NCI-H2081 treated with DMSO at 0.1 percent for 48 hours (cell line): ENCODE data around the gene KCNAB1.

ENCODE experiments used
- DNase-seq: peaks from one replicate; lab custom pipeline; 2025; lab: John Stamatoyannopoulos, UW

The KCNAB1 gene

GRCh38 chr3:156492801-156493261 lies 372.5 kb downstream of the KCNAB1 start:
- no peak for DNase-seq

- DNase-seq: no peak
Observed at GRCh38 chr3:156493887-156494286, 373.5 kb downstream of the KCNAB1 start.

GRCh38 chr3:156495816-156496215 lies 375.4 kb downstream of the KCNAB1 start:
- no peak for DNase-seq

- no peak for DNase-seq
Observed at GRCh38 chr3:156497326-156497725, 376.9 kb downstream of the KCNAB1 start.

GRCh38 chr3:156498307-156498706 lies 377.9 kb downstream of the KCNAB1 start:
- no peak for DNase-seq

GRCh38 chr3:156507285-156507684 lies 386.9 kb downstream of the KCNAB1 start:
- DNase-seq: no peak

GRCh38 chr3:156509189-156510174 lies 389.1 kb downstream of the KCNAB1 start:
- peak; percentile 33 for DNase-seq

GRCh38 chr3:156511987-156512677 lies 391.8 kb downstream of the KCNAB1 start:
- no peak for DNase-seq

GRCh38 chr3:156513619-156514018 lies 393.2 kb downstream of the KCNAB1 start:
- DNase-seq: no peak

- DNase-seq: no peak
Observed at GRCh38 chr3:156516284-156516683, 395.9 kb downstream of the KCNAB1 start.

GRCh38 chr3:156516961-156517360 lies 396.6 kb downstream of the KCNAB1 start:
- DNase-seq: no peak

- no peak for DNase-seq
Observed at GRCh38 chr3:156518726-156519125, 398.3 kb downstream of the KCNAB1 start.

- DNase-seq: no peak
Observed at GRCh38 chr3:156519758-156520162, 399.4 kb downstream of the KCNAB1 start.

GRCh38 chr3:156522673-156523072 lies 402.3 kb downstream of the KCNAB1 start:
- DNase-seq: no peak

GRCh38 chr3:156525808-156526207 lies 405.4 kb downstream of the KCNAB1 start:
- no peak for DNase-seq

- DNase-seq: no peak
Observed at GRCh38 chr3:156527060-156527459, 406.7 kb downstream of the KCNAB1 start.

- DNase-seq: no peak
Observed at GRCh38 chr3:156530980-156531379, 410.6 kb downstream of the KCNAB1 start.

- DNase-seq: no peak
Observed at GRCh38 chr3:156532730-156533129, 412.4 kb downstream of the KCNAB1 start.

- no peak for DNase-seq
Observed at GRCh38 chr3:156533205-156533604, 412.8 kb downstream of the KCNAB1 start.

- no peak for DNase-seq
Observed at GRCh38 chr3:156535162-156535627, 414.8 kb downstream of the KCNAB1 start.

- DNase-seq: no peak
Observed at GRCh38 chr3:156535798-156536197, 415.4 kb downstream of the KCNAB1 start.

- no peak for DNase-seq
Observed at GRCh38 chr3:156536524-156537316, 416.3 kb downstream of the KCNAB1 start.
